ENCODE measurements around the gene PRAMEF33.
"Not testable (repeated sequence)": the region's sequence is repeated elsewhere in the genome, so short reads cannot be mapped to it uniquely, and the experiment has no call there.

- not testable (repeated sequence) for TF ChIP-seq CTCF (IDR thresholded peaks at IDR 0.05; ENCODE audit: borderline replicate concordance, extremely low read depth, low read length, poor library complexity, severe bottlenecking); EZH2 (IDR thresholded peaks at IDR 0.05; ENCODE audit: borderline replicate concordance, low read depth, low read length, severe bottlenecking)
These were observed 14.3 kb upstream of the PRAMEF33 start for GRCh38 chr1:13289030-13289429.

Measured in DND-41 (cell line).